Measurements from ENCODE around the gene FBP1.

GRCh38 chr9:94607423-94607691, 32.0 kb downstream of the FBP1 start:
- no peak for TF ChIP-seq CTCF (conservative IDR thresholded peaks at IDR 0.05 in 1 of 2, IDR thresholded peaks at IDR 0.05 in 1 of 2; ENCODE audit: low read depth in 1 of 2, low read length in 2 of 2)
- TF ChIP-seq EZH2 (IDR thresholded peaks at IDR 0.05; ENCODE audit: low read length, missing control alignments), result no peak
